Smooth muscle cell (in vitro differentiated cells): ENCODE measurements around the gene RGS7BP. TPM values are rescaled to one million over a fixed set of nuclear protein-coding genes. Genes with fewer than 3 reads are reported as not detected.
A peak's percentile ranks its signal among the peaks of the same experiment; 100 is the strongest.

Source experiments
- DNase-seq: peaks from one replicate; lab custom pipeline; 2025; ENCODE audit not compliant: unreplicated experiment; lab: John Stamatoyannopoulos, UW
- H2AFZ ChIP-seq: fragments of 200-600 bp; sonication (generic); 2 replicates; pipeline ENCODE4 v1.6.0; 2016; ENCODE audit warnings: antibody characterized with exemption, low read depth, mild to moderate bottlenecking
- H3F3A ChIP-seq: fragments of 200-600 bp; sonication (generic); 2 replicates; pipeline ENCODE4 v1.6.0; 2017; ENCODE audit warnings: antibody characterized with exemption, low read depth
- H3K27ac ChIP-seq: fragments of 200-600 bp; sonication (generic); 2 replicates; pipeline ENCODE4 v1.5.1; 2016; ENCODE audit warnings: low read depth, mild to moderate bottlenecking
- H3K27me3 ChIP-seq: fragments of 200-600 bp; sonication (generic); 2 replicates; pipeline ENCODE4 v1.6.1; 2016; ENCODE audit warnings: low read depth, mild to moderate bottlenecking
- H3K36me3 ChIP-seq: fragments of 200-600 bp; sonication (generic); 2 replicates; pipeline ENCODE4 v1.5.1; 2016; ENCODE audit warnings: low read depth
- H3K4me1 ChIP-seq: fragments of 200-600 bp; sonication (generic); 2 replicates; pipeline ENCODE4 v1.5.1; 2016; ENCODE audit warnings: low read depth
- H3K4me2 ChIP-seq: fragments of 200-600 bp; sonication (generic); 2 replicates; pipeline ENCODE4 v1.6.0; 2016; ENCODE audit warnings: mild to moderate bottlenecking
- H3K4me3 ChIP-seq: fragments of 200-600 bp; sonication (generic); 2 replicates; pipeline ENCODE4 v1.5.1; 2016; ENCODE audit warnings: mild to moderate bottlenecking
- H3K79me2 ChIP-seq: fragments of 200-600 bp; sonication (generic); 2 replicates; pipeline ENCODE4 v1.6.0; 2016; ENCODE audit warnings: low read depth, mild to moderate bottlenecking
- H3K9ac ChIP-seq: fragments of 200-600 bp; sonication (generic); 2 replicates; pipeline ENCODE4 v1.6.0; 2016; ENCODE audit warnings: low read depth
- H3K9me3 ChIP-seq: fragments of 200-600 bp; sonication (generic); replicated peaks from 2 replicates; pipeline ENCODE4 v1.5.1; 2016; ENCODE audit warnings: low read depth
- H4K20me1 ChIP-seq: fragments of 200-600 bp; sonication (generic); 2 replicates; pipeline ENCODE4 v1.6.0; 2016; ENCODE audit warnings: low read depth
- CTCF ChIP-seq: fragments of 200-600 bp; sonication (generic); IDR thresholded peaks from 2 replicates; pipeline ENCODE4 v1.5.1; 2017; ENCODE audit warnings: borderline replicate concordance, mild to moderate bottlenecking, antibody characterized with exemption; ENCODE audit not compliant: insufficient read depth, poor library complexity, severe bottlenecking
- WGBS: methylation state at CpG from one replicate; pipeline ENCODE4 v1.1.7; 2016; ENCODE audit warnings: low lambda C conversion rate; 5-methylcytosine and 5-hydroxymethylcytosine counted together
- polyA plus RNA-seq: library from polyadenylated mRNA; unstranded; fragments of >200 nt; fragmentation: Nextera tagmentation; extraction: Ambion mirVana; gene quantifications from 2 replicates; pipeline ENCODE4 v1.2.1, GENCODE V29; 2016
- total RNA-seq: library from RNA; depleted of rRNA; stranded (reverse); fragments of >200 nt; gene quantifications from 2 replicates; pipeline ENCODE4 v1.2.3, GENCODE V29; 2014

RGS7BP gene
- total and polyA plus RNA-seq, 2 experiments from 2014 or later, result not detected

GRCh38 chr5:64566310-64566916, 60.6 kb downstream of the RGS7BP start:
- 82% methylated on average over 3 of the region's 3 CpGs for WGBS
- no peak for TF ChIP-seq CTCF
- Histone ChIP-seq H3K4me1 (no peaks in the 10 kb centered on the region), H3K4me3 (no peak overlapping the region), H3K79me2 (no peaks in the 10 kb centered on the region), H3K27me3 (no peaks in the 10 kb centered on the region), H3F3A (no peaks in the 10 kb centered on the region), H3K4me2 (no peak overlapping the region), H4K20me1 (no peaks in the 10 kb centered on the region), H3K9me3 (no peaks in the 10 kb centered on the region), H3K9ac (no peak overlapping the region), H3K36me3 (no peaks in the 10 kb centered on the region), H2AFZ (no peak overlapping the region), H3K27ac (no peak overlapping the region)
- DNase-seq, result no peak

DNA sequence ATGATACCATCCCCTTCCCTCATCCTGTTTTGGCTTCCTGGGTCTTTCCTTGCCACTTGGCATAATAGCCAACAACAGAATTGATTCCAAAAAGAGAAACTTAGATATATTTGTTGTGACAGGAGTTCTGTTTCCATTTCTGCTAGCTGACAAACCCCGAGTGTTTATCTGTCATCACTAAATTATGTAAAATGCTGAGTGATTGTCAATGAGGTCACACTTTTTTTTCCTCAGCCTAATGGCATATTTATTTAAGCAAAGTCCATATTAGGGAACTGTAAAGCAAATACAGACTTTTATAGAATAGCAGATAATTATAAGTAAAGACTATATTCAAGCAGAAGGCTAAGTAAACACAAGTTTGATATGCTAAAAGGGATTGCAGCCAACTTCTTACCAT, 64.0 kb downstream of the RGS7BP start:
- no peak for DNase-seq
- 57% methylated on average over 1 of the region's 1 CpG for WGBS
- H3F3A ChIP-seq, result no peaks in the 10 kb centered on the region
- no peaks in the 10 kb centered on the region for H3K9me3 ChIP-seq
- no peak overlapping the region for H3K27ac ChIP-seq
- TF ChIP-seq CTCF, result no peak
- no peaks in the 10 kb centered on the region for H3K4me1 ChIP-seq
- H3K79me2 ChIP-seq, result no peaks in the 10 kb centered on the region
- no peak overlapping the region for H3K4me3 ChIP-seq
- H3K4me2 ChIP-seq, result no peak overlapping the region
- no peaks in the 10 kb centered on the region for H3K36me3 ChIP-seq
- H3K27me3 ChIP-seq, result no peaks in the 10 kb centered on the region
- H4K20me1 ChIP-seq, result no peaks in the 10 kb centered on the region
- H2AFZ ChIP-seq, result no peak overlapping the region
- H3K9ac ChIP-seq, result no peak overlapping the region

GRCh38 chr5:64570395-64570996, 64.7 kb downstream of the RGS7BP start:
- H3K4me1 ChIP-seq, result no peaks in the 10 kb centered on the region
- no peak overlapping the region for H2AFZ ChIP-seq
- H3K36me3 ChIP-seq, result no peaks in the 10 kb centered on the region
- no peak overlapping the region for H3K4me2 ChIP-seq
- 96% methylated on average over 2 of the region's 2 CpGs for WGBS
- no peaks in the 10 kb centered on the region for H4K20me1 ChIP-seq
- H3K9me3 ChIP-seq, result no peaks in the 10 kb centered on the region
- H3K4me3 ChIP-seq, result no peak overlapping the region
- no peaks in the 10 kb centered on the region for H3K27me3 ChIP-seq
- no peak for DNase-seq
- H3K9ac ChIP-seq, result no peak overlapping the region
- no peak for TF ChIP-seq CTCF
- no peaks in the 10 kb centered on the region for H3K79me2 ChIP-seq
- H3F3A ChIP-seq, result no peaks in the 10 kb centered on the region
- H3K27ac ChIP-seq, result no peak overlapping the region

DNA sequence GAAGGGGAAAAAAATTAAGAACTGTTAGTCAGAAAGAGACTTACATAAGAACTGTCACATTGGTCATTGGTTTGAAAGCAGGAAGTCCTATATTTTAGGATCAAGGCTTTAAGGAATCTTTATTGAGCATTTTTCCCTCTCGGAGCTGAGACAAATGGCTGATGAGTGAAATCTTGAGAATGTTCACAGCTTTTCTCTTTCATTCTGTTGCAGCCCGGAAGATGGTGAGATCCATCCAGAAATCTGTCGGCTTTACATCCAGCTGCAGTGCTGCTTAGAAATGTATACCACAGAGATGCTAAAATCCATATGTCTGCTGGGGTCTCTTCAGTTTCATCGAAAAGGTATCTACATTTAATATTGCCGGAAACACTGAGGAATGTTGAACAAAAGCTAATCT, 69.7 kb downstream of the RGS7BP start:
- Histone ChIP-seq H3K9ac (no peak overlapping the region), H3K4me3 (no peak overlapping the region), H4K20me1 (no peaks in the 10 kb centered on the region), H3K27me3 (no peaks in the 10 kb centered on the region), H3K4me1 (no peaks in the 10 kb centered on the region), H3K4me2 (peak overlapping the region; percentile 6), H2AFZ (no peak overlapping the region), H3K9me3 (no peaks in the 10 kb centered on the region), H3K79me2 (no peaks in the 10 kb centered on the region), H3K27ac (no peak overlapping the region), H3F3A (no peaks in the 10 kb centered on the region), H3K36me3 (no peaks in the 10 kb centered on the region)
- no peak for DNase-seq
- WGBS, result 72% methylated on average over 5 of the region's 5 CpGs
- no peak for TF ChIP-seq CTCF
